ENCODE measurements around the gene MB21D2.
"Not testable (repeated sequence)": the region's sequence is repeated elsewhere in the genome, so short reads cannot be mapped to it uniquely, and the experiment has no call there.

The MB21D2 gene, protein sequence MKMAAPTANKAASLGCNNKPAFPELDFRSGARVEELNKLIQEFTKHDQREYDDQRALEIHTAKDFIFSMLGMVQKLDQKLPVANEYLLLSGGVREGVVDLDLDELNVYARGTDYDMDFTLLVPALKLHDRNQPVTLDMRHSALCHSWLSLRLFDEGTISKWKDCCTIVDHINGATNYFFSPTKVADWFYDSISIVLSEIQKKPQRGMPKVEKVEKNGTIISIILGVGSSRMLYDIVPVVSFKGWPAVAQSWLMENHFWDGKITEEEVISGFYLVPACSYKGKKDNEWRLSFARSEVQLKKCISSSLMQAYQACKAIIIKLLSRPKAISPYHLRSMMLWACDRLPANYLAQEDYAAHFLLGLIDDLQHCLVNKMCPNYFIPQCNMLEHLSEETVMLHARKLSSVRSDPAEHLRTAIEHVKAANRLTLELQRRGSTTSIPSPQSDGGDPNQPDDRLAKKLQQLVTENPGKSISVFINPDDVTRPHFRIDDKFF

DNA sequence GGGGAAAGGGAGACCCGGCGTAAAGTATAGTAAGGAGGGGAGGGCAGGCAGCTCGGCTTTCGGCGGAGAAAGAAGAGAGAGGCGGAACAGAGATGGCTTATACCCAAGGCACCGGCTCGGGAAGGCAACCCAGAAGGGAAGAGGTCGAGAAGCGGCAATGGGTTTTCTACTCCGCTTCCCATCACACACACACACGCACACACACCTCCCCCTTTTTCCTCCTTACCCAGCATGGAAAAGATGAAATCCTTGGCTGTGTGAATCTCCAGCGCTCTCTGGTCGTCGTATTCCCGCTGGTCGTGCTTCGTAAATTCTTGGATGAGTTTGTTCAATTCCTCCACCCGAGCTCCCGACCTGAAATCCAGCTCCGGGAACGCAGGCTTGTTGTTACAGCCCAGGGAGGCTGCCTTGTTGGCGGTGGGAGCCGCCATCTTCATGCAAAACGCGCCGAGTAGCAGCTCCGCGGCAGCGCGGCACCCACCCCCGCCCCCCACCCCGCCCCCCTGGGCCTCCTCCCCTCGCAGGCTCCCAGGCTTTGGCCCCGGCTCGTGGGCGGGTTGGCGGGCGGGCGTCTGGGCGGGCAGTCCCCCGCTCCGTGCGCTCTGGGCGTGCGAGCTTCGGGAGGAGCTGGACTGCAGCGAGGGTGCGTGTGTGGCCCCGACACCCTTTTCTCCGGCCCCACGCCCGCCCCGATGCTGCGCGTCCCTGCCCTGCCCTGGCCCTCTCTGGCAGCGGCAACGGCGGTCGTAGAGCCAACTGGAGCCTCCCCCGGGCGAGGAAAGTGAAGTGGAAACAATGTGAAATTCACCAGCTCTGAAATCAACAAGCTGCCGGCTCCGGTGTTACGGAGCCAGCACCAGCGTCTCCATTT lies at the start of gene MB21D2:
Gene MB21D2, minus strand, starts transcription at position 453 of the 871 bp plus-strand sequence. Its CDS starts 16 bp downstream, at position 437.
- no peak for DNase-seq (ENCODE audit: low spot score)

DNA sequence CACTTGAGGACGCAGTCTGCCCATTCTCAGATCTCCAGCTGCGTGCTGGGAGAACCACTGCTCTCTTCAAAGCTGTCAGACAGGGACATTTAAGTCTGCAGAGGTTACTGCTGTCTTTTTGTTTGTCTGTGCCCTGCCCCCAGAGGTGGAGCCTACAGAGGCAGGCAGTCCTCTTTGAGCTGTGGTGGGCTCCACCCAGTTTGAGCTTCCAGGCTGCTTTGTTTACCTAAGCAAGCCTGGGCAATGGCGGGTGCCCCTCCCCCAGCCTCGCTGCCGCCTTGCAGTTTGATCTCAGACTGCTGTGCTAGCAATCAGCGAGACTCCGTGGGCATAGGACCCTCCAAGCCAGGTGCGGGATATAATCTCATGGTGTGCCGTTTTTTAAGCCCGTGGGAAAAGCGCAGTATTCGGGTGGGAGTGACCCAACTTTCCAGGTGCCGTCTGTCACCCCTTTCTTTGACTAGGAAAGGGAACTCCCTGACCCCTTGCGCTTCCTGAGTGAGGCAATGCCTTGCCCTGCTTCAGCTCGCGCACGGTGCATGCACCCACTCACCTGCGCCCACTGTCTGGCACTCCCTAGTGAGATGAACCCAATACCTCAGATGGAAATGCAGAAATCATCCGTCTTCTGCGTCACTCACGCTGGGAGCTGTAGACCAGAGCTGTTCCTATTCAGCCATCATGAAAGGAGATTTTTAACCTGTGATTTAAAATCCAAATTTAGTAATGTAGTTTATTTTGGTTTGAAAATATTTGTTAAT lies 47.5 kb upstream of the MB21D2 start:
- DNase-seq (ENCODE audit: low spot score) = not testable (repeated sequence)

DNA sequence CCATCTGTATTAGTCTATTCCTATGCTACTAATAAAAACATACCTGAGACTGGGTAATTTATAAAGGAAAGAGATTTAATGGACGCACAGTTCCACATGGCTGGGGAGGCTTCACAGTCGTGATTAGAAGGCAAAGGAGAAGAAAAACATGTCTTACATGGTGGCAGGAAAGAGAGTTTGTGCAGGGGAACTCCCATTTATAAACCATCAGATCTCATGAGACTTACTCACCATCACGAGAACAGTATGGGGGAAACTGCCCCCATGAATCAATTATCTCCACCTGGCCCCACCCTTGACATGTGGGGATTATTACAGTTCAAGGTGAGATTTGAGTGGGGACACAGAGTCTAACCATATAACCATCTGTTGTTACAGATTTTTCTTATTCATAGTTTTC lies 42.1 kb upstream of the MB21D2 start:
- no peak for DNase-seq (ENCODE audit: low spot score)

DNA sequence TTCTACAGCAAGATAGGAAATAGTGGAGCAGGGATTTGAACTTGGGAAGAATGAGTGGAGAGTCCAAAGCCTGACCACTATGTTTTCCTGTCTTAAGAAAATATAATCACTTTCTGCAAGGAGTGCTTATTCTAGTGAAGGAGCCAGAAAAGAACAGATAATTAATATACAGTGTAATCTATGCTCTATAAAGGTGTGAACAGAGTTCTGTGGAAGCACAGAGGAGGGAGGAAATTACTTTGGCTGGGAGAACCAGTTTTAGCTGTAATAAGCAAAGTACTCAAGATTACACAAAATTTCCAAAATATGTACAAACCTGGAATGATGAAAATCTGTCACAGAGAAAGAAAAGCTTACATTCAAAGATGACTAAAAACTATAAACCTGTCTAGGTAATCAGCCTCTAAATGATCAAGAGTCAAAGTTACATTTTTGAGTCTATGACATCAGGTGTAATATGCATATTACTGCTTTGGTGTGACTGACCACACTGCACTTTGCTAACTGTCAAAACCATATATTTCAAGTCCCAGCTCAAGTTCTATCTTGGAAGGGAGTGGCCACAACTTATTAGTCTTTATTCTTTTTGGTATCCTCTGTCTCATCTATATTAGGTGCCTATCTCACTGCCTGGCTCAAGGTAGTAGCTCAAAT lies 40.7 kb upstream of the MB21D2 start:
- DNase-seq (ENCODE audit: low spot score) = no peak

DNA sequence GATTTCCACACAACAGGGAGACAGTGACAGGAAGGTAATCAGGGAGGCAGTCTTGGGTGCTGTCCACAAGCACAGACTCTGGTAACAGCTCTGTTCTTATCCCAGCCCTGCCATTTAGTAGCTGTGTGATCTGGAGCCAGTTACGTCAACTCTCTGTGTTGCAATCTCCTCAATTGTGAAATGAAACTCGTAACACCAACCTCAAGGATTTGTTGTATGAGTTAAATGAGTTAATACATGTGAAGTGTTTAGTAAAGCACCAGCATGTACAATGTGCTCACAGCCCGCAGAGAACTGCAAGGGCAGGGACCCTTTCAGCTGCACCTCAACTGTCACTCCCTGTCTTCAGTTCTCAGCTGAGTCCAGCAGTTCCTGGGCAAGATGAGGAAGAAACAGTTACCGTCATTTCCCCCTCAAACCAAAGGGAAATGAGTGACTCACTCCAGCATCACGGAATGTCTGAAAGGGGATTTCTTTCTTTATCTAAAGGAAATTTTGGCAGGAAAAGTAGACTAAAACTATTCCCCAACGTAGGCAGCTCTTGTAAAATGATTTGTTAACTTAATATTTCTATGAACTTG lies 39.9 kb upstream of the MB21D2 start:
- no peak for DNase-seq (ENCODE audit: low spot score)

DNA sequence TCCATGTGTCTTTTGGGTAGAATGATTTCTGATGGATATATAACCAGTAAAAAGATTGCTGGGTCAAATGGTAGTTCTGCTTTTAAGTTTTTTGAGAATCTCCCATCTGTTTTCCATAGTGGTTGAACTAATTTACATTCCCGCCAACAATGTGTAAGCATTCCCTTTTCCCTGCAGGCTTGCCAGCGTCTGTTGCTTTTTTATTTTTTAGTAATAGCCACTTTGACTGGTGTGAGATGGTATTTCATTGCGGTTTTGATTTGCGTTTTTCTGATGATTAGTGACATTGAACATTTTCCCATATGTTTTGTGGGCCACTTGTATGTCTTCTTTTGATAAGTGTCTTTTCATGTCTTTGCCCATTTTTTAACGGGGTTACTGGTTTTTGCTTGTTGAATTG lies 36.3 kb upstream of the MB21D2 start:
- DNase-seq (ENCODE audit: low spot score) = no peak

DNA sequence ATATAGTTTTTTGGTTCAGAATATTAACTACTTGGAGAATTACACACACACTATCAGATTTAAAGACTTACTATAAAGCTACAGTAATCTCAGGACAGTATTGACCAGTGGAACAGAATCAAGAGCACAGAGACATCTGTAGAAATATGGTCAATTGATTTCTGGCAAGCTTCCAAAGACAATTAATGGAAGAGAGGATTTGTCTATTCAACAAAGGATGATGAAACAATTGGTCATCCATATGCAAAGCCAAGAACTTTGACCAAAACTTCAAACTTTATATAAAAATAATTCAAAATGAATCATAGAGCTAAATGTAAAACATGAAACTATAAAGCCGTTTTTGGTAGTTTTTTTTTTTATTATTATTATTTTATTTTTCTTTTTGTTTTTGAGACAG lies 29.8 kb upstream of the MB21D2 start:
- DNase-seq (ENCODE audit: low spot score) = no peak

DNA sequence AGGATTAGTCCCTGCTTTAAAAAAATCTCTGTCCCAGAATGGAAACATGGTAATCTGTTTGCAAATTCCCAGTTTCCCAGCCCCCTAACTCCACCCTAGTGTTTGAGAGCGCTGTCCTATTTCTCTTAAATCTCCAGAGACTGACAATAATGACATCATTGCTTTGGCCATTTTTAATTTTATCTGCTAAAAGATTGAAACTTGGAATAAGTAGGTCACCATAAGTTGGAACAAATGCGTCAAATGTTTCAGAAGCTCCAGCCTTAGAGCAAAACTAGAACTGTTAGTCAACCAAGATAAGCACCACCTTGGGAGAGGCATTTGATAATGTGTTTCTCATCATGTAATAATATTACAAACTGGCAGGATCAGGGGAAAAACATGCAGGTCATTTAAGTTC lies 25.7 kb upstream of the MB21D2 start:
- no peak for DNase-seq (ENCODE audit: low spot score)

DNA sequence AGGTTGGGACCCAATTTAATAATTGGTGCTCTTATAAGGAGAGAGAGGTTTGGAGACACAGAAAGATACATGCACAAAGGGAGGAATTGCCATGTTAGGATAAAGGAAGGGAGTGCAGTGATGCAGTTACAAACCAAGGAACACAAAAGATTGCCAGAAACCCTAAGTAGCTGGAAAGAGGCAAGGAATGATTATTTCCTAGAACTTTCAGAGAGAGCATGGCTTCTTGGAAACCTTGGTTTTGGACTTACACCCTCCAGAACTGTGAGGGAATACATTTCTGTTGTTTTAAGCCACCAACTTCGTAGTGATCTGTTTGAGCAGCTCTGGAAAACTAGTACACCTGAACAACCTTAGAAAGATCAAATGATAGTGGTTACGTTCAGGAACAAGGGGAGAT lies 25.0 kb upstream of the MB21D2 start:
- no peak for DNase-seq (ENCODE audit: low spot score)

DNA sequence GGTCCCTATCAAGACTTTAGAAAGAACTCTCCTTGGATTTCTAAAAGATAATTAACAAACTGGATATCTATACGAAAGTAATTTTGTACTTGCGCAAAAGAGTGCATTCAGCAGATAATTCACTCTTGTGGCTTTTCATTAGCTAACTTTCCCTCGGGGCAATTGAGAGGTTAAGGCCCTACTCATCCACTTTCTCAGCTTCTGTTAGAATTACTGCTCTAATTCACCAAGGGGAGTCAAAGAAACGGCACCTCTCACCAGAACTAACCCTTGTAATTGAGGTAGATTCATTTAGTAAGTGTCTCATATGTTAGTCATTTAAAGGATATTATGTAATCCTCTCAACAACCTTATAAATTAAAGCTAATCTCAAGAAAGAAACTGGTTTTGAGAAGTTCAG lies 22.5 kb upstream of the MB21D2 start:
- DNase-seq (ENCODE audit: low spot score) = no peak

DNA sequence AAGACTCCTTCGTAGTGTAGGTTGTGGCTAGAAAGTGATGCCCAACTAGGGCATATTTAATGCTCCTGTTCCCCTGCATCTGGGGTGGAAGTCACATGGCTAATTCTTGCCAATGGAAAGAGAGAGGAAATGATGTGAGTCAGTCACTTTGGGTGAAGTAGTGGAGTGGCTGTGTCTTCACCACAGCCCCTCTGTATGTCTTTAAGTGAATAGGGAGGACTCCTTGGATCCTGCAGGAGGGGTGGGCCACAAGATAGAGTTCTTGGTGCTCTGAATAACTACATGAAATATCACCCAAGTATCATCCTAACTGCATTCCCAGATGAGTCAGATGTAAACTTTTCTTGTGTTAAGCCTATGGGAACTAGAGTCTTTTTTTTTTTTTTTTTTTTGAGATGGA lies 17.8 kb upstream of the MB21D2 start:
- DNase-seq (ENCODE audit: low spot score) = no peak

DNA sequence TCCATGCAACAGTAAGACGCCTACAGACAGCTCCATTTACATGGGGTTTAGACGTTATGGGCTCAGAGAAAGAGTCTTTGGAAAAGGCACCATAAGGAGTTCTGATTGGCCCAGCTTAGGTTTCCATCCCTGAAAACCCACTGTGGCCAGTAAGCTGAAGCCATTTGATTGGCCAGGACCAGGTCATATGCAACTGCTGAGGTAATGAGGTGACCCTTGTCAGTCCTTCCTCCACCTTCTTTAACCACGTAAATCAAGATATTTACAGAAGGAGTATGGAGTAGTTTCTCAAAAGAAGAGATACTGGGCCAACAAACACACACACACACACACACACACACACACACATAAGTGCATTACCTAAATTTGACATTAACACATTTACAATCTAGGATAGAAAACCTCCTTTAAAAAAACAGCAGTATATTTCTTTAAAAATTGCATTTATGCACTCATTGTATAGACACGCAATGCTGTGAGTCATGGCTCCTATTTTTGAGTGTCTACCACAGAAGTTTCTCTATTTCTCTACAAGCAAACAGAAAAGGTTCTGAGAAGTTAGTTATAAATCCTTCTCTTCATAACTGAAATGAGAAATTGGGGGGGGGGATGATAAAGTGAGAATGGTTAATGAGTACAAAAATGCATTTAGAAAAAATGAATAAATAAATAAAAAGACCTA lies 16.3 kb upstream of the MB21D2 start:
- no peak for DNase-seq (ENCODE audit: low spot score)

DNA sequence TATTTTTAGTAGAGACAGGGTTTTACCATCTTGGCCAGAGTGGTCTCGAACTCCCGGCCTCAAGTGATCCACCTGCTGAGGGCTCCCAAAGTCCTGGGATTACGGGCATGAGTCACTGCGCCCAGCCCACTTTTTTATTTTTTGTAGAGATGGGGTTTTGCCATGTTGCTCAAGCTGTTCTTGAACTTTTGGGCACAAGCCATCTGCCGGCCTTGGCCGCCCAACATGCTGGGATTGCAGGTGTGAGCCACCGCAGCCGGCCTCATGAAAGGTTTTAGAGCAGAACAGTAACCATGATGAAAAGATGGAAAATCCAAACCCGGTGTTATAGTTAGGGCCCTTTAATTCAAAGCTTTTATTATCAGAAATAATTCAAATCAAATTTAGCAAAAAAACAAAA lies 15.6 kb upstream of the MB21D2 start:
- DNase-seq (ENCODE audit: low spot score) = no peak

DNA sequence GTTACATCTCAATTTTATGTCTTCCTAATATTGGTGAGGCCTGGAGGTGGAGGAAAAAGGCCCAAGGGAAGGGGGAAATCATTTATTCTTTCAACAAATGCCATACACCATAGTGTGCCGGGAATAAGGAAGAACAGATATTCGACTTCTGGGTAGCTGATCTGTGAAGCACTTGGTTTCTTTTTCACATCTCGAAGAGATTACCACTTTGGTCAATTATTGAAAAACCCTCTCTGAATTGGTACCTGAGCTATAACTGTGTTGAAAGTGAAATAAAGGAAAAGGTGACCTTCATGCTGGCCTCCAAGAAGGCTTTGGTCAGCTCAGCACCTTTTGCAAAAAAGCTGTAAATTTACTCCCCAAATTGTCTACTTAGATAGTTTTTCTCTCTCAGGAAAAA lies 14.2 kb upstream of the MB21D2 start:
- no peak for DNase-seq (ENCODE audit: low spot score)

DNA sequence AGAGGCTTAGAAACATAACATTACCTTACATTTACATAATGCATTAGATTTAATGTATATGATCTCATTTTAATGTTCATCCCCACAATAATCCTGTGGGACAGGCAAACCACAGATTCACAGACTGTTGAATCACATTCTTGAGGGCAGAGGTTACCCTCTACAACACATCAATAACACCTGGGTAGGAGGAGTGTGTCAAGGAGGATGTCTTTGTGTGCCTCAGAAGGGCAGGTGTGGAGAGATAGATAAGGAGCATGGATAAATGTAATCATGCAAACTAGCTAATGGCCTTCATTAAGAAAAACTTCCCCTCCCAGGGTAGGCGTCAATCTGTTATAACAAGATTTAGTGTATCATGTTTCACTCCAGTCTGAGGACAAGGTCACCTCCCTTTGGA lies 12.9 kb upstream of the MB21D2 start:
- DNase-seq (ENCODE audit: low spot score) = no peak

DNA sequence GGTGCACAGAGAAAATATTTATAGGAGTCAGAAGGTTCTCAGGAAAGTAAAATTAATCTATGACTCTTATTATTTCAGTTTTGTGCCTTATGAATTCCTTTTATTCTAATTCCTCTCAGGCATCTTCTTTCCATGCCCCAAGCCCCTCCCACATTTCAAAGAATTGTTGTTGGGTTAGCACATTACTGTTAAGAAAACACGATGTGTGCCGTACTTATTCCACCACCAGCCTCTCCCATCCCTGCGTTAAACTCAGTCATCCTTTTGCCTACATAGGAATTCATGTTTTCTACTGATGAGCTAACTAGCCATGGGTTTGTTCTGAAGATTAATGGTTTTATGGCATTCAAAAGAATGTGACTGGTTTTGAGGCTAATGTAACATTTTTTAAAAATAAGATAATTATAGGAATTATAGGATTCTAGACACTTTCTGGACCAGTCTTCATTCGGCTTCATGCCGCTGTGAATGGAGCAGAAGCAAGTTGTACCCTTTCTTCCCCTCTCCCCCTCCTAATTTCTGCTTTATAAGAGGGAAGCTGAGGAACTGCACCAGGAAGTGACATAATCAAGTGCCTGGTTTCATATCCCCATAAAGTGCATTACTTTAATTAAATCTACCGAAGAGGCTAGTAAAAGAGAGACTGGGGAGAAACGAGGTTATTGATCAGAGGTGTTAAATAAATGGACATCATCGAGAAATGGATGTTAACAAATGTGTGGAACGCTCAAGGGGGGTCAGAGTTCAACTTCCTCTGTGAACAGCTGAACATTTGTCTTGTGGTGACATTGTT lies 12.3 kb upstream of the MB21D2 start:
- DNase-seq (ENCODE audit: low spot score) = no peak

DNA sequence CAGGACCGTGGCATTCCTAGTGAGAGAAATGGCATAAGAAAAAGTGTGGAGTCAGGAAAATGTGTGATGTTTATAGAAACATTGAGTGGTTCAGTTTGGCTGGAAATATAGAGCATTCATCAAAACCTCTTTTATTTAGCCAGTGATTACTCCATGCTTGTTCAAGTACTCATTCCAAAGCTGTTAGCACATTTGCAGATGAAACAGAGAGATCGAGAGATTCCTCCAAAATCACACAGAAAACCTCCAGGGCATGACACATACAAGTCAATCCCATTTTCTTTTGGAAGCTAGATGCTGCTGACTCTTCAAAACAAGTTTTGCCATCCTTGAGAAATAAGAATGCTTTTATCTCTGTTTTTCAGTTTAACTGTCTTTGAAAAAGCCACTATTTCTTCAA lies 11.5 kb upstream of the MB21D2 start:
- no peak for DNase-seq (ENCODE audit: low spot score)

DNA sequence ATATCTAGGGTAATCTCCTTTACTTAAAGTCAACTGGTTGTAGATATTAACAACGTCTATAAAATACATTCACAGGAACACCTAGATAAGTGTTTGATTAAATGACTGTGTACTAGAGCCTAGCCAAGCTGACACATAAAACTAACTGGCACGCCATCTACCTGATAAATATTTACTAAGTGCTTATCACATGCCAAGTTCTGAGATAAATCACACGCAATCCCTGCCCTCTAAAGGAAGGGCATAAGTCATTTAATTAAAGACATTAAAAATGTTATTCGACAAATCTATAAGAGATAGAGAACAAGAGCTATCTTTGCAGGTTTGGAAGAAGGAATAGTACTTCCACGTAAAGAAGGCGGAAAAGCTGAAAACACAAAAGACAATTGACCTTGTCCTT lies 11.1 kb upstream of the MB21D2 start:
- DNase-seq (ENCODE audit: low spot score) = no peak

DNA sequence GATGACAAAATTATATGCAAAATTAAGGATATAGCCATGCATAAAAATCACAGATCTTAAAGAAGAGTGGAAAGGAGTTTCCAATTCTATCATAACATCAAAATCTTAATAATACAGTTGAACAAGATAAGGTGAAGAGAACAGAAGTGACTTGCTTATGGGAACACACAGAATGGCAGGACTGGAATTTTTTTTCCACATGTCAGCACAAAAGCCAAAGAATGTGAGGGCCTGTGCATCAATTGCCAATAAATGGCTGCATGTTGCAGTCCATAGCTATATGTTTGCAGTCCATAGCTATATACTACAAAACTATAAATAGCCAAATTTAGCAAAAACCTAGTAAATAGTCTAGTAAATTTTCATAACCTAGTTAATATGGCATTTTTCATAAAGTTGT lies 10.4 kb upstream of the MB21D2 start:
- no peak for DNase-seq (ENCODE audit: low spot score)

DNA sequence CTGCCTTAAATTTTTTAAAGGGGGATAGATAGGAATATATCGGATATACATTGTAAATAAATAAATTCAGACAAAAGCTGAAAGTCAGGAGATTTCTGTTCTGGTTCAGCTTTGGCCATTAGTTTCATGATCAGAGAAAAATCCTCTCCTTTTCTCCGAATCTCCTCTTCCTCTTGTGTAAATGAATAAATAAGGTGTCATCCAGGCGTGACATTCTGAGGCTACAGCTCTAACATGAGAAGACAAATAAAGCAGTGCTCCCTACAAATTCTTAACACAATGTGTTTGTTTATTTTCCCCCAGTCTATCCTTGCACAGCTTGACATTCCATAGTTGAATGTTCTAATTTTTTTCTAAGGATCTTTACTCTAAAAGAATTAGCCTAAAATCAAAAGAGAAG lies 9.4 kb upstream of the MB21D2 start:
- no peak for DNase-seq (ENCODE audit: low spot score)

All from hematopoietic multipotent progenitor cell treated with erythropoietin and hydrocortisone succinate and interleukin-3 and kit ligand, for 15 days (in vitro differentiated cells).